ENCODE measurements around the gene IFRD2.

DNA sequence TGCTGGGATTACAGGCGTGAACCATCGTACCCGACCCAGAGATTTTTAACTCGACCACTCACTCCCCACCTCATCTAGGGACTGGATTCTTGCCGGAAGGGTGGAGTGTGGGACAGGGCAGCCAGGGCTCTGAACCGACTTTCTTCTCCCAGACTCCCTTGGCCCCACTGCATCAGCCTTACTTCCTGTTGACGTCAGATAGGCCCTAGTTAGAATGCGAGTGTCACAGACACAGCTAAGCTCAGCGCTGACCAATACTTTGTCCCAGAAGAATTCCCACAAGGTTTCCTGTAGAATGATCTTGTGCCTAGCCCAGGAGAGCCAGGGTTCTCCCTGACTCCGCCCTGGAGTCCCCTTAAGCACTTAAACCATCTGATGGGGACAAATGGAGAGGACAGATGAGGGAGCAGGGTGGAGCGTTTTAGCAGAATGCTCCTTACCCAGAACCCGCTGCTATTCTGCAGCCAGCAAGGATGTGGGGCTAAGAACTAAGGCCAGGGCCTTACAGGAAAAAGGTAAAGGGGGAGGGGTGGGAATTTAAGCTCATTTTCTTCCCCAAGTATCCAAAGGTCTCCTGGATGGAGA, 41.6 kb upstream of the IFRD2 start:
- no peak for TF ChIP-seq THYN1 (CRISPR knock-in tag; IDR thresholded peaks at IDR 0.05; ENCODE audit: borderline replicate concordance, low read depth)
- no peak for TF ChIP-seq ZNF253 (CRISPR knock-in tag; IDR thresholded peaks at IDR 0.05; ENCODE audit: borderline replicate concordance)
- TF ChIP-seq, protein P1, sequence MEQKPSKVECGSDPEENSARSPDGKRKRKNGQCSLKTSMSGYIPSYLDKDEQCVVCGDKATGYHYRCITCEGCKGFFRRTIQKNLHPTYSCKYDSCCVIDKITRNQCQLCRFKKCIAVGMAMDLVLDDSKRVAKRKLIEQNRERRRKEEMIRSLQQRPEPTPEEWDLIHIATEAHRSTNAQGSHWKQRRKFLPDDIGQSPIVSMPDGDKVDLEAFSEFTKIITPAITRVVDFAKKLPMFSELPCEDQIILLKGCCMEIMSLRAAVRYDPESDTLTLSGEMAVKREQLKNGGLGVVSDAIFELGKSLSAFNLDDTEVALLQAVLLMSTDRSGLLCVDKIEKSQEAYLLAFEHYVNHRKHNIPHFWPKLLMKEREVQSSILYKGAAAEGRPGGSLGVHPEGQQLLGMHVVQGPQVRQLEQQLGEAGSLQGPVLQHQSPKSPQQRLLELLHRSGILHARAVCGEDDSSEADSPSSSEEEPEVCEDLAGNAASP (CRISPR knock-in tag; IDR thresholded peaks at IDR 0.05; ENCODE audit: borderline replicate concordance): no peak
- no peak for TF ChIP-seq PRPF4 (IDR thresholded peaks at IDR 0.05; ENCODE audit: low read depth, low read length, poor library complexity, severe bottlenecking)
- no peak for TF ChIP-seq ZNF549 (CRISPR knock-in tag; IDR thresholded peaks at IDR 0.05)
- TF ChIP-seq POLR2A (IDR thresholded peaks at IDR 0.05; ENCODE audit: insufficient read depth in 1 of 2, low read depth in 2 of 2, low read length in 2 of 2): no peak
- TF ChIP-seq ZSCAN30 (CRISPR knock-in tag; IDR thresholded peaks at IDR 0.05): no peak
- no peak for TF ChIP-seq ZNF432 (CRISPR knock-in tag; IDR thresholded peaks at IDR 0.05; ENCODE audit: borderline replicate concordance)
- TF ChIP-seq, protein P2, sequence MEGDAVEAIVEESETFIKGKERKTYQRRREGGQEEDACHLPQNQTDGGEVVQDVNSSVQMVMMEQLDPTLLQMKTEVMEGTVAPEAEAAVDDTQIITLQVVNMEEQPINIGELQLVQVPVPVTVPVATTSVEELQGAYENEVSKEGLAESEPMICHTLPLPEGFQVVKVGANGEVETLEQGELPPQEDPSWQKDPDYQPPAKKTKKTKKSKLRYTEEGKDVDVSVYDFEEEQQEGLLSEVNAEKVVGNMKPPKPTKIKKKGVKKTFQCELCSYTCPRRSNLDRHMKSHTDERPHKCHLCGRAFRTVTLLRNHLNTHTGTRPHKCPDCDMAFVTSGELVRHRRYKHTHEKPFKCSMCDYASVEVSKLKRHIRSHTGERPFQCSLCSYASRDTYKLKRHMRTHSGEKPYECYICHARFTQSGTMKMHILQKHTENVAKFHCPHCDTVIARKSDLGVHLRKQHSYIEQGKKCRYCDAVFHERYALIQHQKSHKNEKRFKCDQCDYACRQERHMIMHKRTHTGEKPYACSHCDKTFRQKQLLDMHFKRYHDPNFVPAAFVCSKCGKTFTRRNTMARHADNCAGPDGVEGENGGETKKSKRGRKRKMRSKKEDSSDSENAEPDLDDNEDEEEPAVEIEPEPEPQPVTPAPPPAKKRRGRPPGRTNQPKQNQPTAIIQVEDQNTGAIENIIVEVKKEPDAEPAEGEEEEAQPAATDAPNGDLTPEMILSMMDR (CRISPR knock-in tag; IDR thresholded peaks at IDR 0.05): no peak
- no peak for TF ChIP-seq RXRB (CRISPR knock-in tag; IDR thresholded peaks at IDR 0.05; ENCODE audit: borderline replicate concordance)
- TF ChIP-seq ZNF780A (CRISPR knock-in tag; IDR thresholded peaks at IDR 0.05): no peak
- no peak for TF ChIP-seq EP300 (IDR thresholded peaks at IDR 0.05; ENCODE audit: low read depth in 2 of 2, low read length in 2 of 2)
- TF ChIP-seq EP300 (CRISPR knock-in tag; IDR thresholded peaks at IDR 0.05; ENCODE audit: borderline replicate concordance): no peak
- TF ChIP-seq NFYB (CRISPR knock-in tag; IDR thresholded peaks at IDR 0.05): no peak
- TF ChIP-seq, protein P3, sequence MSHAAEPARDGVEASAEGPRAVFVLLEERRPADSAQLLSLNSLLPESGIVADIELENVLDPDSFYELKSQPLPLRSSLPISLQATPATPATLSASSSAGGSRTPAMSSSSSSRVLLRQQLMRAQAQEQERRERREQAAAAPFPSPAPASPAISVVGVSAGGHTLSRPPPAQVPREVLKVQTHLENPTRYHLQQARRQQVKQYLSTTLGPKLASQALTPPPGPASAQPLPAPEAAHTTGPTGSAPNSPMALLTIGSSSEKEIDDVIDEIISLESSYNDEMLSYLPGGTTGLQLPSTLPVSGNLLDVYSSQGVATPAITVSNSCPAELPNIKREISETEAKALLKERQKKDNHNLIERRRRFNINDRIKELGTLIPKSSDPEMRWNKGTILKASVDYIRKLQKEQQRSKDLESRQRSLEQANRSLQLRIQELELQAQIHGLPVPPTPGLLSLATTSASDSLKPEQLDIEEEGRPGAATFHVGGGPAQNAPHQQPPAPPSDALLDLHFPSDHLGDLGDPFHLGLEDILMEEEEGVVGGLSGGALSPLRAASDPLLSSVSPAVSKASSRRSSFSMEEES (CRISPR knock-in tag; IDR thresholded peaks at IDR 0.05): no peak

All from HepG2 (cell line).